ENCODE data around the gene P2RX4.

GRCh38 chr12:121184425-121184824 is 25.5 kb upstream of the P2RX4 start:
- no peak for TF ChIP-seq GABPA (IDR thresholded peaks at IDR 0.05 in 1 of 2, conservative IDR thresholded peaks at IDR 0.05 in 1 of 2)
- TF ChIP-seq EGR1 (IDR thresholded peaks at IDR 0.05; ENCODE audit: low read depth in 2 of 2): no peak
- TF ChIP-seq CTCF (IDR thresholded peaks at IDR 0.05; ENCODE audit: low read depth, low read length, missing input control): no peak
- no peak for TF ChIP-seq JUND (IDR thresholded peaks at IDR 0.05)
- no peak for TF ChIP-seq REST (IDR thresholded peaks at IDR 0.05)
- TF ChIP-seq FOXA1 (IDR thresholded peaks at IDR 0.05): no peak
- no peak for TF ChIP-seq NR2F2 (IDR thresholded peaks at IDR 0.05)
- no peak for TF ChIP-seq ZBTB33 (IDR thresholded peaks at IDR 0.05)
- no peak for TF ChIP-seq SP1 (IDR thresholded peaks at IDR 0.05)
- TF ChIP-seq YY1 (IDR thresholded peaks at IDR 0.05): no peak
- no peak for TF ChIP-seq TAF1 (conservative IDR thresholded peaks at IDR 0.05)

Measured in liver (tissue), 3 donors.